GM19043 (cell line): ENCODE data around the gene NES.

Source experiments
- ATAC-seq: cut with Tn5 transposase; IDR thresholded peaks from one replicate; pipeline ENCODE4 v1.9.1; 2021; ENCODE audit warnings: low read depth; ENCODE audit not compliant: unreplicated experiment

The NES gene

GRCh38 chr1:156629823-156630449, 47.3 kb downstream of the NES start:
- no peak for ATAC-seq

GRCh38 chr1:156627313-156627880, 49.8 kb downstream of the NES start:
- no peak for ATAC-seq

- no peak for ATAC-seq
Measured at GRCh38 chr1:156626079-156626438, 51.1 kb downstream of the NES start.

GRCh38 chr1:156625436-156626078, 51.6 kb downstream of the NES start:
- ATAC-seq, result no peak

- ATAC-seq, result no peak
Measured at GRCh38 chr1:156624814-156625435, 52.3 kb downstream of the NES start.

- no peak for ATAC-seq
Measured at GRCh38 chr1:156623946-156624813, 53.0 kb downstream of the NES start.

- ATAC-seq, result no peak
Measured at GRCh38 chr1:156622581-156623297, 54.5 kb downstream of the NES start.

- ATAC-seq, result no peak
Measured at GRCh38 chr1:156619582-156619955, 57.6 kb downstream of the NES start.

- no peak for ATAC-seq
Measured at GRCh38 chr1:156618853-156619581, 58.2 kb downstream of the NES start, which contains the start of gene HAPLN2. Gene HAPLN2 (plus strand): TSS chr1:156619415. CDS start chr1:156623491, 4,076 bp downstream.
